Mammary epithelial cell (primary cell): ENCODE results near the gene KIR3DL1.

ENCODE experiments used
- CTCF ChIP-seq, 2 donors: IDR thresholded peaks in 1 of 2; conservative IDR thresholded peaks in 1 of 2; 2 replicates each; pipeline ENCODE4 v1.5.1; 2011 to 2012; ENCODE audit warnings: inconsistent platforms in 2 of 2, low read length in 2 of 2, mild to moderate bottlenecking in 2 of 2, control low read depth in 1 of 2, low read depth in 1 of 2; ENCODE audit not compliant: insufficient read depth in 1 of 2; ENCODE audit errors: extremely low read depth in 1 of 2
- EZH2 ChIP-seq: IDR thresholded peaks from 2 replicates; pipeline ENCODE4 v1.6.1; 2012; ENCODE audit warnings: low read length, inconsistent platforms, borderline replicate concordance

GRCh38 chr19:54791476-54791875, 24.8 kb upstream of the KIR3DL1 start:
- TF ChIP-seq CTCF (conservative IDR thresholded peaks at IDR 0.05 in 1 of 2, IDR thresholded peaks at IDR 0.05 in 1 of 2; ENCODE audit: extremely low read depth in 1 of 2, insufficient read depth in 1 of 2, low read depth in 1 of 2, low read length in 2 of 2) = no peak
- TF ChIP-seq EZH2 = no peak
